Measurements from ENCODE around the gene NMNAT2.
"Not testable (repeated sequence)": the region's sequence is repeated elsewhere in the genome, so short reads cannot be mapped to it uniquely, and the experiment has no call there.

The NMNAT2 gene

DNA sequence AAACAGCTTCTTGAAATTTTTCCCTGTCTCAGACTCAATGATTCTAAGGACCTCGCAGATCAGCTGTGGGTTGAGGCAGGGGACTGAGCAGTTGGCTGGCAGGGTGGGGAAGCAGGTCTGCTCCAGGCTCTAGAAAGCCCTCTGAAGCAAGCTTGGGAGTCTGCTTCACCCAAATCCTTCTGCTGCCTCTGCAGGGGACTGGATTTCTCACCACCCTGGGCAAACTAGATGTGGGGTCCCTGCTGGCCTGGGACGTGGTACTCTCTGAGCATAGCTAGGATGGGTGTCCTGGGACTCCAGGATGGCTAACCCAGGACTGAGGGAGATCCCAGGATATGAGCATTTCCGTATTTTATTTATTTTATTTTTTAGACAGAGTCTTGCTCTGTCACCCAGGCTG lies 142.9 kb downstream of the NMNAT2 start:
- TF ChIP-seq, protein P1, sequence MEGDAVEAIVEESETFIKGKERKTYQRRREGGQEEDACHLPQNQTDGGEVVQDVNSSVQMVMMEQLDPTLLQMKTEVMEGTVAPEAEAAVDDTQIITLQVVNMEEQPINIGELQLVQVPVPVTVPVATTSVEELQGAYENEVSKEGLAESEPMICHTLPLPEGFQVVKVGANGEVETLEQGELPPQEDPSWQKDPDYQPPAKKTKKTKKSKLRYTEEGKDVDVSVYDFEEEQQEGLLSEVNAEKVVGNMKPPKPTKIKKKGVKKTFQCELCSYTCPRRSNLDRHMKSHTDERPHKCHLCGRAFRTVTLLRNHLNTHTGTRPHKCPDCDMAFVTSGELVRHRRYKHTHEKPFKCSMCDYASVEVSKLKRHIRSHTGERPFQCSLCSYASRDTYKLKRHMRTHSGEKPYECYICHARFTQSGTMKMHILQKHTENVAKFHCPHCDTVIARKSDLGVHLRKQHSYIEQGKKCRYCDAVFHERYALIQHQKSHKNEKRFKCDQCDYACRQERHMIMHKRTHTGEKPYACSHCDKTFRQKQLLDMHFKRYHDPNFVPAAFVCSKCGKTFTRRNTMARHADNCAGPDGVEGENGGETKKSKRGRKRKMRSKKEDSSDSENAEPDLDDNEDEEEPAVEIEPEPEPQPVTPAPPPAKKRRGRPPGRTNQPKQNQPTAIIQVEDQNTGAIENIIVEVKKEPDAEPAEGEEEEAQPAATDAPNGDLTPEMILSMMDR (IDR thresholded peaks at IDR 0.05; ENCODE audit: extremely low read depth, missing control alignments), result no peak
- DNase-seq (ENCODE audit: low spot score), result no peak

DNA sequence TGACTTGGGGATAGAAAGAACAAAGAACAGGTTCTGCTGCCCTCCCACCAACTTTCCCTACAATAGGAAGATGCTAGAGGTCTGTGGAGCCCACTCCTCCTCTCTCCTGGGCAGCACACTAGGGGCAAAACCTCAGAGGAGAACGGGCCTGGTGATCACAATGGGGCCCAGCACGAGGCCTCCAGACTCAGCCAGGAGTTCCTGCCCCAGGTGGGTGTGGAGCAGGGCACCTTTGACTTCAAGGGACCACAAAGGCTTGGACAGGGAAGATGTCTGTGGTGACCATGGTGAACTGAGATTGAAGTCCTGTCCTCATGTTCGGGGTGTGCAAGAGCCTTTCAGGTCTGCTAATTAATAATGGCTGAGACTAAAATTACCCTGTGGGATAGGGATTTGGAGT lies 143.3 kb downstream of the NMNAT2 start:
- TF ChIP-seq, protein P1 (IDR thresholded peaks at IDR 0.05; ENCODE audit: extremely low read depth, missing control alignments), result no peak
- no peak for DNase-seq (ENCODE audit: low spot score)

DNA sequence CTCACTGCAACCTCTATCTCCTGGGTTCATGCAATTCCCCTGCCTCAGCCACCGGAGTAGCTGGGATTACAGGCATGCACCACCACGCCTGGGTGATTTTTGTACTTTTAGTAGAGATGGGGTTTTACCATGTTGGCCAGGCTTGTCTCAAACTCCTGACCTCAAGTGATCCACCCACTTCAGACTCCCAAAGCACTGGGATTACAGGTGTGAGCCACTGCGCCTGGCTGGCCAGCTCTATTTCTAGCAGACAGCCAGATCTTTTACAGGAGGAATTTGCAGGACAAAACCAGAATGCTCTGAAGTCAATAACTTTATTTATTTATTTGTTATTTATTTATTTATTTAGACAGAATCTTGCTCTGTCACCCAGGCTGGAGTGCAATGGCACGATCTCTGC lies 144.2 kb downstream of the NMNAT2 start:
- DNase-seq (ENCODE audit: low spot score), result not testable (repeated sequence)

- TF ChIP-seq, protein P1 (IDR thresholded peaks at IDR 0.05; ENCODE audit: extremely low read depth, missing control alignments), result no peak
- no peak for DNase-seq (ENCODE audit: low spot score)
Measured at GRCh38 chr1:183273300-183273699, 144.9 kb downstream of the NMNAT2 start.

GRCh38 chr1:183272390-183272848 lies 145.8 kb downstream of the NMNAT2 start:
- TF ChIP-seq, protein P1 (IDR thresholded peaks at IDR 0.05; ENCODE audit: extremely low read depth, missing control alignments), result no peak
- no peak for DNase-seq (ENCODE audit: low spot score)

- TF ChIP-seq, protein P1 (IDR thresholded peaks at IDR 0.05; ENCODE audit: extremely low read depth, missing control alignments), result no peak
- DNase-seq (ENCODE audit: low spot score), result no peak
Measured at GRCh38 chr1:183270541-183271141, 147.5 kb downstream of the NMNAT2 start.

GRCh38 chr1:183267646-183268431 lies 150.3 kb downstream of the NMNAT2 start:
- DNase-seq (ENCODE audit: low spot score), result no peak
- TF ChIP-seq, protein P1 (IDR thresholded peaks at IDR 0.05; ENCODE audit: extremely low read depth, missing control alignments), result no peak

Data from GM20000 (cell line).